Measurements from ENCODE around the gene UGT2A3. TPM values are rescaled to one million over a fixed set of nuclear protein-coding genes. Genes with fewer than 3 reads are reported as not detected.
A peak's percentile ranks its signal among the peaks of the same experiment; 100 is the strongest.

The UGT2A3 gene
- total RNA-seq, 4 donors from 2014 or later: 0.40 TPM; not detected in 3

DNA sequence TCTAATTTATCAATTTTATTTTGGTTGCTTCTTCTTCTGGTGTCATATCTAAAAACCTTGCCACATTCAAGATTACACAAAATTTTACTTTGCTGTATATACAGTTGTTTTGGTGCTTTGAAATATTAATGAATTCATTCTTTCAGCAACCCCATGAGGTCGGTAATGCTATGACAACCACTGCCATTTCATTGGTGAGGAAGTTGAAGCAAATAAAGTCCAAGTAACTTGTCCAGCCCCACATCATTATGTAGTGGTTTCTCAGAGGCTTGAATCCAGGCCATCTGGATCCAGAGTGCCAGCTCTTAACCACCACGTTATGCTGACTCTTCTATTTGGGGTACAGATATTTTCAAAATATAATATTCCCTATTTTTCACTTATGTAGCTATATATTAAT, 42.2 kb downstream of the UGT2A3 start:
- no peak for TF ChIP-seq POLR2A (IDR thresholded peaks at IDR 0.05)
- TF ChIP-seq EP300 (IDR thresholded peaks at IDR 0.05): no peak
- TF ChIP-seq, protein P1, sequence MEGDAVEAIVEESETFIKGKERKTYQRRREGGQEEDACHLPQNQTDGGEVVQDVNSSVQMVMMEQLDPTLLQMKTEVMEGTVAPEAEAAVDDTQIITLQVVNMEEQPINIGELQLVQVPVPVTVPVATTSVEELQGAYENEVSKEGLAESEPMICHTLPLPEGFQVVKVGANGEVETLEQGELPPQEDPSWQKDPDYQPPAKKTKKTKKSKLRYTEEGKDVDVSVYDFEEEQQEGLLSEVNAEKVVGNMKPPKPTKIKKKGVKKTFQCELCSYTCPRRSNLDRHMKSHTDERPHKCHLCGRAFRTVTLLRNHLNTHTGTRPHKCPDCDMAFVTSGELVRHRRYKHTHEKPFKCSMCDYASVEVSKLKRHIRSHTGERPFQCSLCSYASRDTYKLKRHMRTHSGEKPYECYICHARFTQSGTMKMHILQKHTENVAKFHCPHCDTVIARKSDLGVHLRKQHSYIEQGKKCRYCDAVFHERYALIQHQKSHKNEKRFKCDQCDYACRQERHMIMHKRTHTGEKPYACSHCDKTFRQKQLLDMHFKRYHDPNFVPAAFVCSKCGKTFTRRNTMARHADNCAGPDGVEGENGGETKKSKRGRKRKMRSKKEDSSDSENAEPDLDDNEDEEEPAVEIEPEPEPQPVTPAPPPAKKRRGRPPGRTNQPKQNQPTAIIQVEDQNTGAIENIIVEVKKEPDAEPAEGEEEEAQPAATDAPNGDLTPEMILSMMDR (IDR thresholded peaks at IDR 0.05): no peak
- TF ChIP-seq POLR2AphosphoS5 (IDR thresholded peaks at IDR 0.05): no peak
- DNase-seq (ENCODE audit: low spot score in 2 of 2): no peak
- Histone ChIP-seq H3K4me3 (no peak overlapping the region), H3K27me3 (no peaks in the 10 kb centered on the region), H3K9me3 (no peaks in the 10 kb centered on the region), H3K4me1 (peaks cover 7% of the 10 kb centered on the region), H3K36me3 (no peaks in the 10 kb centered on the region), H3K27ac (no peak overlapping the region)
- WGBS: 72% methylated on average over 2 of the region's 2 CpGs

DNA sequence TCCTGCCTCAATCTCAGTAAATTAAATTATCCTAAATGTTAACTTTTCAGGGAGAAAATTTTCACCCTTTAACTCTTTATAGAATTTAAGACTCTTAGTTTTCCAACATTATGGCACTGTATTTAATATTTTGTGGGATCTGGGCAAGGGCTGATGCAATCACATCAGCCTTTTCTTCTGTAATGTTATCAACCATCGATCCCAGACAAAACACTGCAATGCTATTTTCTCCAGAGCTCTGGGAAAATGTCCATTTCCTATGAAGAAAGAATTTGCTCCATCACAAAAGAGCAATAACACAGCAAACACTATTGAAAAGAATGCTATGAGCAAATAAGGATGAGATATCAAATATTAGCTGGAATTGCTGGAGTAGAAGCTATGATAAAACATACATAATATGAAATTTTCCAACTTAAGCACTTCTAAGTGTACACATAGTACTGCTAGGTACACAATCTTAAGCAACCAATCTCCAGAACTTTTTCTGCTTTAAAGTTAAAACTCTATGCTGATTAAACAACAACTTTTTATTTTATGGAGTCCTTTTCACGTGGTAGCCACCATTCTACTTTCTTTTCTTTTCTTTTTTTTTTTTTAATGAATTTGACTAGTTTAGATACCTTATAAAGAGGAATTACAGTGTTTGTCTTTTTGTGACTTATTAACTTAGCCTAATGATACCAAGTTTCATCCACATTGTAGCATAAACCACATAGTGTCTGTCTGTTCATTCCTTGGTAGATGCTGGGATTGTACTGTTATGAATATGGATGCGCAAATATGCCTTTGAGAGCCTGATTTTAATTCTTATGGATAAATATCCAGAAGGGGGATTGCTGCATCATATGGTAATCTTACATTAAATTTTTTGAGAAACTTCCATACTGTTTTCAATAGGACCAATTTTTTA, 43.6 kb downstream of the UGT2A3 start:
- no peak overlapping the region for H3K4me3 ChIP-seq
- 75% methylated on average over 3 of the region's 3 CpGs for WGBS
- no peaks in the 10 kb centered on the region for H3K27me3 ChIP-seq
- DNase-seq (ENCODE audit: low spot score in 2 of 2): no peak
- peaks cover 7% of the 10 kb centered on the region for H3K4me1 ChIP-seq
- TF ChIP-seq POLR2AphosphoS5 (IDR thresholded peaks at IDR 0.05): no peak
- no peak for TF ChIP-seq EP300 (IDR thresholded peaks at IDR 0.05)
- TF ChIP-seq, protein P1 (IDR thresholded peaks at IDR 0.05): no peak
- no peaks in the 10 kb centered on the region for H3K36me3 ChIP-seq
- H3K27ac ChIP-seq: no peak overlapping the region
- no peaks in the 10 kb centered on the region for H3K9me3 ChIP-seq

DNA sequence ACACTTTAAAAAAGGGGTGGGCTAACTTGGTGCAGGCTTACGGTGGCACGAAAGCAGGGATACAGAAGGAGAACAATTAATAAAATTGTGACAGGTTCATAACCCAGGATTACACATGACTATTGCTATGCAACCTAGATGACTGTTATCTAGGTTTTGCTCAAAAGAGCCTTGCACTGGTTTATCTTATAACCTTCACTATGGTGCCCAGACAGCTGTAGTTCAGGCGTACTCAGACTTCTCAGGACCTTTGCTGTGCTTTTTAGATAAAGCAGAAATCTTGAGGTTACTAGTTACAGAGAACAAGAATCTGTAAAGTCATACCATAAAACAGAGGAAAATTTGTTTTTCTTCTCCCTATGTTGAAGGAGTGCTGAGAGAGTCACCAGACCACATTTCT, 44.4 kb downstream of the UGT2A3 start:
- H3K9me3 ChIP-seq: no peaks in the 10 kb centered on the region
- WGBS: 77% methylated on average over 3 of the region's 3 CpGs
- peaks cover 7% of the 10 kb centered on the region for H3K4me1 ChIP-seq
- H3K36me3 ChIP-seq: no peaks in the 10 kb centered on the region
- TF ChIP-seq EP300 (IDR thresholded peaks at IDR 0.05) (no peak), POLR2A (IDR thresholded peaks at IDR 0.05) (no peak), POLR2AphosphoS5 (IDR thresholded peaks at IDR 0.05) (no peak)
- TF ChIP-seq, protein P1 (IDR thresholded peaks at IDR 0.05): no peak
- H3K27me3 ChIP-seq: no peaks in the 10 kb centered on the region
- H3K4me3 ChIP-seq: no peak overlapping the region
- H3K27ac ChIP-seq: no peak overlapping the region
- DNase-seq (ENCODE audit: low spot score in 2 of 2): no peak

DNA sequence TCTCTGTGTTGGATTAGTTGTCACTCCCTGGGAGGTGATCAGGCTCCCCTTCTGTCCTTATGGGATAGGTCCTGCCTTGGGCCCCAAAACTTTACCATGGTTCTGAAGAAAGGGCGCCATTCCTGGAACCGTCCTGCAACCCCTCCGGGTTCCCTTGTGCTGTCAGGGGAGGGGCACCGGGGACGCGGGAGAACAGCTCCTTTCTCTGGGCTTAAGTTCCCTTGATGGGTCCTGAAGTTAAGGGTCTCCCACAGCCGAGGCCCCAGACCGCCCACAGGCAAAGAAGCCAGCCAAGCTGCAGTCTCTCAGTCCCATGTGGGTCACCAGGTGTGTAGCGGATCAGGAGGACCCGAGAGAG, 44.8 kb downstream of the UGT2A3 start:
- Histone ChIP-seq H3K4me3 (no peak overlapping the region), H3K9me3 (no peaks in the 10 kb centered on the region), H3K36me3 (no peaks in the 10 kb centered on the region), H3K27me3 (no peaks in the 10 kb centered on the region), H3K27ac (no peak overlapping the region), H3K4me1 (peaks cover 7% of the 10 kb centered on the region)
- TF ChIP-seq POLR2A (IDR thresholded peaks at IDR 0.05) (no peak), POLR2AphosphoS5 (IDR thresholded peaks at IDR 0.05) (no peak), EP300 (IDR thresholded peaks at IDR 0.05) (no peak)
- TF ChIP-seq, protein P1 (IDR thresholded peaks at IDR 0.05): no peak
- 90% methylated on average over 9 of the region's 10 CpGs for WGBS
- DNase-seq (ENCODE audit: low spot score in 2 of 2): no peak

DNA sequence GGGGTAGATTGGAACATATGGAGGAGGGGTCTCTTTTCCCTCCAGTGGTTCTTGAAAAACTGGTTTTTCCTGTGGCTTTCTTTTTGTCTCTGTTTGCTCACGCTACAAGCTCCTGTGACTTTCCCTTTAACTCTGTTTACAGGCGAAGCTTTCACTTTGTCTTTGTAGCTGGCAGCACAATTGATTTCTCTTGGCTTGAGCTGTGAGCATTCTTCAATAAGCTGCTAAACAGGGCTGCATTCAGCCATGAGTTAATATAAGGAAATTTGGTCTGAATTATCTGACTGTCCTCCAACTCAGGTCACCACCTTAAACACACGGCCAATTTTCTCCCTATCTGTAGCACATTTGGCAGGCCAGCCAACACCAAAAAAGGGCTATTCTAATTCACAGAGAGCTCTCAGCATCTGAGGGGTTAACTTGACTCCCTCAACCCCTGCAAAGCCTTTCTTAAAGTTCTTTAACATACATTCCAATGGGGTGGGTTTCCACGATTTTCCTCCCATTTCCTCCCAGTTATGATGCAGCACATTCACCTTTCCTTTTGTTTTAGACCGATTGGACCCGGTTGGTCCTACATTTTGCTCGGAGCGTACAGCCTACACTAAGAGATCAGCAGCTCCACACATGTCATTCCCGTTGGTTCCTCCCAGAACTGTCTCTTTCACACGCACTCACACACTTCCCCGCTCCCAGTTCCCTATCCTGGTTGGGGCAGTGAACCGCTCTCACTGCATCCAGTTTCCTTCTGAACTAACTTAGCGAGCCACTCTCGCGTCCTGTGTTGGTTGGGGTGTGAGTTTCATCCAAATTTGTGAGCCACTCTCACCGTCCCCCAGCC, 45.4 kb downstream of the UGT2A3 start:
- 48% methylated on average over 16 of the region's 16 CpGs for WGBS
- Histone ChIP-seq H3K9me3 (no peaks in the 10 kb centered on the region), H3K27ac (peak overlapping the region; percentile 74), H3K36me3 (no peaks in the 10 kb centered on the region), H3K4me1 (peaks cover 7% of the 10 kb centered on the region), H3K4me3 (peak overlapping the region; percentile 15), H3K27me3 (no peaks in the 10 kb centered on the region)
- TF ChIP-seq POLR2A (IDR thresholded peaks at IDR 0.05) (no peak), POLR2AphosphoS5 (IDR thresholded peaks at IDR 0.05) (no peak), EP300 (IDR thresholded peaks at IDR 0.05) (no peak)
- TF ChIP-seq, protein P1 (IDR thresholded peaks at IDR 0.05): no peak
- no peak for DNase-seq (ENCODE audit: low spot score in 2 of 2)

All from suprapubic skin (tissue), 4 donors.